NCI-H446 (cell line): ENCODE data around the gene PGD.
"Not testable (repeated sequence)": the region's sequence is repeated elsewhere in the genome, so short reads cannot be mapped to it uniquely, and the experiment has no call there.

Source experiments
- DNase-seq, 2 experiments: peaks; one replicate each; lab custom pipeline; 2025; lab: John Stamatoyannopoulos, UW

Gene PGD

GRCh38 chr1:10399444-10399941 is 629 bp downstream of the PGD start:
- no peak for DNase-seq

DNA sequence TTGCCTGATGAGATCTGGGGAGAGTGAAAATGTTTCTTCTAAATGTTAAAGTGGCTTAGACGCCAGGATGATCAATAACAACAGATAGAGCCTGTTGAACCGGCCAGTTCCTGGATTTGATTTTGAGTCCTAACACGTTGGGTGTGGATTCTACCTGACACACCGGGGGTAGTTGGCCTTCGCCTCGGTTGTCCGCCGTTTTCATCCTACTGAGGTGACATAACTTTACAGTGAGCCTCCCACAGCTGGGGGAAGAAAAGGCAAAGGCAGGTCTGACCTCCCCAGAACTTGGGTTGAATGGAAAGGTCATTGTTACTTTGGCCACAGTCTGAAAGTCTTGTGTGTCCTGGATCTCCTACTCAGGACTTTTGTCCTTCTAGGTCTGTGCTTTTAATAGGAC is 1.1 kb downstream of the PGD start:
- DNase-seq, result no peak

GRCh38 chr1:10401281-10401680 is 2.4 kb downstream of the PGD start:
- DNase-seq, result no peak

GRCh38 chr1:10402729-10403274 is 3.9 kb downstream of the PGD start:
- no peak for DNase-seq

DNA sequence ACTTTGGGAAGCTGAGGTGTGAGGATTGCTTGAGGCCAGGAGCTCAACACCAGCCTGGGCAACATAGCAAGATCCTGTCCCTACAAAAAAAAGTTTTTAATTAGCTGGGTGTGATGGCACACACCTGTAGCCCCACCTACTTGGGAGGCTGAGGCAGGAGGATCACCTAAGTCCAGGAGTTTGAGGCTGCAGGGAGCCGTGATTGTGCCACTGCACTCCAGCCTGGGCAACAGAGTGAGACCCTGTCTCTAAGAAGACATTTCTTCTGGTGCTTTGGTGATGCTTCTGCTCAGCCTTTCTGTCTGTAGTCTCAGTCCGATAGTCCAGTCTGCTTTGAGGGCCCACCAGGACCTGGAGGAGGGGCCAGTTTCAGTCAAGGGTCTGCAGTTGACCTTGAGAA is 8.3 kb downstream of the PGD start:
- no peak for DNase-seq

DNA sequence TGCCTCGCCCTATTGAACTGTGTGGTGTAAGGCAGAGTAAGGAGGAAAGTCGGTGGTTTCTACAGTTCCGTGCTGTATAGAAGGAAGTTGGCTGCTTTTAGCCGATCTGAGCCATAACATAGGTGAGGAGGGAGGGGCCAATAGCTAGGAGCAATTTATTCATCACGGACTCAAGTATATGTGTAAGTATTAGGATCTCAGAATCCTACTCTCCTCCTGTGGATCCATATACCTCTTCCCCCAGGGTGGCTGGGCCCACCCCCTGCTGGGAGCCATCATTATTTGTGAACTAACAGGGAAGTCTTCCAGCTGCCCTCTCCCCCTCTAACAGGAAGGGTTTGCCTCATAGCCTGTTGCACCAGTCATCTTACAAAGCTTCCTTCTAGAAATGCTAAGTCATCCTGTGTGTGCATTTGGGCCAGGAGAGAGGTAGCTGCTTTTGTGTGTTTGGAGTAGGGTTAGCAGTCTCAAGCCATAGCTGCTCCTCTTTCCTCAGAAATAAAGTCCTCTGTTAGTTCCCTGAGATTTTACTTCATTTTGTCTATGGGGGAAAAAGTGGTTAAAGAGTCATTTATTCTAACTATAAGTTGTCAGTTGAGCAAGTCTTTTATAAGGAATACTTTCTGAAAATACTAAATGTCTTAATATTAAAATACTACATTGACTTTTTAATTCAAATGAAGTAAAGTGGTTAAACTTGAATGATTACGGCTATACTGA is 16.5 kb downstream of the PGD start:
- DNase-seq, result no peak

GRCh38 chr1:10415967-10416366 is 17.1 kb downstream of the PGD start:
- DNase-seq, result not testable (repeated sequence)

DNA sequence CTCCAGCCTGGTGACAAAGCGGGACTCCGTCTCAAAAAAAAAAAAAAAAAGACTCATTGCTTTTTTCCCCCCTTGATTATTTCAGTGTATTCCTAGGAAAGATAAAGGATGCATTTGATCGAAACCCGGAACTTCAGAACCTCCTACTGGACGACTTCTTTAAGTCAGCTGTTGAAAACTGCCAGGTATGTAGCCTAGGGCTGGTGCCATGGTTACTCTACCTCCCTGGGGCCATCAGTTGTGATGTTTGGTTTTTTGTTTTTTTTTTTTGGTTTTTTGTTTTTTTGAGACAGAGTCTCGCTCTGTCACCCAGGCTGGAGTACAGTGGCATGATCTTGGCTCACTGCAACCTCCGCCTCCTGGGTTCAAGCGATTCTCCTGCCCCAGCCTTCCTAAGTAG is 19.9 kb downstream of the PGD start:
- not testable (repeated sequence) for DNase-seq

DNA sequence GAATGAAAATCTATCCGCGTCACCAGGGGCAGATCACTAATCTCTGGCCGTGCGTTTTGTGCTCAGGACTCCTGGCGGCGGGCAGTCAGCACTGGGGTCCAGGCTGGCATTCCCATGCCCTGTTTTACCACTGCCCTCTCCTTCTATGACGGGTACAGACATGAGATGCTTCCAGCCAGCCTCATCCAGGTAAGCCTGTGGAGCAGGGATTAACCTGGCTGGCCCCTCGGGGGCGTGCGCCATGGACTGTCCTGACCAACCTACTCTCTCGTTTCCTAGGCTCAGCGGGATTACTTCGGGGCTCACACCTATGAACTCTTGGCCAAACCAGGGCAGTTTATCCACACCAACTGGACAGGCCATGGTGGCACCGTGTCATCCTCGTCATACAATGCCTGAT is 20.5 kb downstream of the PGD start:
- DNase-seq, result no peak

DNA sequence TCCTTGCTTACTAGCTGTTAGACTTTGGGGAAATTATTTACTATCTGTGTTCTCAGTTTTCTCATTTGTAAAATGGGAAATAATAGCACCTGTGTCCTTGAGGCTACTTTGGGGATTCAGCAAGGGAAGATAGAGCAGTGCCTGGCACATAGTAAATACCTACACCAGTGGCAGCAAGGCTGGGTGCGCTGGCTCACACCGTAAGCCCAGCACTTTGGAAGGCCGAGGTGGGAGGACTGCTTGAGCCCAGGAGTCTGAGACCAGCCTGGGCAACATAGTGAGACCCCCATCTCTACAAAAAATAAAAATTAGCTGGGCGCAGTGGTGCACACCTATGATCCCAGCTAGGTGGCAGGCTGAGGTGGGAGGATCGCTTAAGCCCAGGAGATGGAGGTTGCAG is 22.8 kb downstream of the PGD start:
- DNase-seq, result no peak

GRCh38 chr1:10424034-10424433 is 25.2 kb downstream of the PGD start:
- DNase-seq, result peak in 1 of 2 experiments; percentile 66

- no peak for DNase-seq
These were observed 25.8 kb downstream of the PGD start for GRCh38 chr1:10424651-10425050.

DNA sequence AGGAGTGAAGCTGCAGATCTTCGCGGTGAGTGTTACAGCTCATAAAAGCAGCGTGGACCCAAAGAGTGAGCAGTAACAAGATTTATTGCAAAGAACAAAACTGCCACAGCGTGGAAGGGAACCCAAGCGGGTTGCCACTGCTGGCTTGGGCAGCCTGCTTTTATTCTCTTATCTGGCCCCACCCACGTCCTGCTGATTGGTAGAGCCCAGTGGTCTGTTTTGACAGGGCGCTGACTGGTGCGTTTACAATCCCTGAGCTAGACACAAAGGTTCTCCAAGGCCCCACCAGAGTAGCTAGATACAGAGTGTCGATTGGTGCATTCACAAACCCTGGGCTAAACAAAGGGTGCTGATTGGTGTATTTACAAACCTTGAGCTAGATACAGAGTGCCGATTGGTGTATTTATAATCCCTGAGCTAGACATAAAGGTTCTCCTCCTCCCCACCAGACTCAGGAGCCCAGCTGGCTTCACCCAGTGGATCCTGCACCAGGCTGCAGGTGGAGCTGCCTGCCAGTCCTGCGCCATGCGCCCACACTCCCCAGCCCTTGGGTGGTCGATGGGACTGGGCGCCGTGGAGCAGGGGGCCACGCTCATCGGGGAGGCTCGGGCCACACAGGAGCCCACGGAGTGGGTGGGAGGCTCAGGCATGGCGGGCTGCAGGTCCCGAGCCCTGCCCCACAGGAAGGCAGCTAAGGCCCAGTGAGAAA is 27.1 kb downstream of the PGD start:
- not testable (repeated sequence) for DNase-seq

- DNase-seq, result not testable (repeated sequence)
These were observed 27.6 kb downstream of the PGD start for GRCh38 chr1:10426535-10426848.

GRCh38 chr1:10428984-10429383 is 30.1 kb downstream of the PGD start:
- DNase-seq, result no peak

GRCh38 chr1:10429868-10430215 is 31.0 kb downstream of the PGD start:
- no peak for DNase-seq

DNA sequence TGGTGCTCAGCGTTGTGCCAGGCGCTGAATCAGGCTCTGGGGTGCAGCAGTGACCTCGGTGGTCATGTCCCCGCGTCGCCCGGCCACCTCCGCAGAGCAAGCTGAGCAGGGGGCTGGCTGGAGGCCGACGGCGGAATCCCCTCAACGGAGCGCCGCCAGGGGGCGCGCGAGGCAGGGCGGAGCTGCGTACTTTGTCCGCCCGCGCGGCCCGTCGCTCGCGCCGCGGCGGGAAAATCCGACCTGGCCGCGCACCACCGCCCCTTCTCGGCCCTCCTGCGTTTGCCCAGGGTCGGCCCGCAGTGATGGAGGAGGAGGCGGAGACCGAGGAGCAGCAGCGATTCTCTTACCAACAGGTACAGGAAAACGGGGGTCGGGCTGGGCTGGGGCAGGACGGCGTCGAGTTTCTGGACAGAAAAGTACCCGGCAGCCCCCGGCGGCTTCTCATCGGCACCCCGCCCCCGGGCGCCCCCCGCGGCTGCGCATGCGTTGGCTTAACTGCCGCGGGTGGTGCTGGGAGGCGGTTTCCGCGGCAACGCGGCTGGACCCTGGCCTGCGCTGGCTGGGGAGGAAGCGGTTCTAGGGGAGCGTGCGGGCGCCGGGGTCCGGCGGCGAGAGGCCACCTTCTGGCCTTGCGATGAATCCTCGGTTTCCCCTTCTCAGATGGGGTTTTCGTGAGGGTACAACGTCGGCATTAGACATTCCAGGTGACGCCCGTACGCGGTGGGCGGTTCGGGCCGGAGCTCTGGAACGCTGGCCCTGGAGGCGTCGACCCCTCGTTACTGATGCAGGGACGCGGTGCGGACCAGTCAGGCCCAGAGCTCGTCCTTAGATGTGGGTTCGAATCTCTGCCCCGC is 31.6 kb downstream of the PGD start, which contains the start of gene CENPS:
Gene CENPS, plus strand, starts transcription at position 218 of the 854 bp plus-strand sequence. Its CDS starts 85 bp downstream, at position 303.
- DNase-seq, result peak; percentile 94 to 97

DNA sequence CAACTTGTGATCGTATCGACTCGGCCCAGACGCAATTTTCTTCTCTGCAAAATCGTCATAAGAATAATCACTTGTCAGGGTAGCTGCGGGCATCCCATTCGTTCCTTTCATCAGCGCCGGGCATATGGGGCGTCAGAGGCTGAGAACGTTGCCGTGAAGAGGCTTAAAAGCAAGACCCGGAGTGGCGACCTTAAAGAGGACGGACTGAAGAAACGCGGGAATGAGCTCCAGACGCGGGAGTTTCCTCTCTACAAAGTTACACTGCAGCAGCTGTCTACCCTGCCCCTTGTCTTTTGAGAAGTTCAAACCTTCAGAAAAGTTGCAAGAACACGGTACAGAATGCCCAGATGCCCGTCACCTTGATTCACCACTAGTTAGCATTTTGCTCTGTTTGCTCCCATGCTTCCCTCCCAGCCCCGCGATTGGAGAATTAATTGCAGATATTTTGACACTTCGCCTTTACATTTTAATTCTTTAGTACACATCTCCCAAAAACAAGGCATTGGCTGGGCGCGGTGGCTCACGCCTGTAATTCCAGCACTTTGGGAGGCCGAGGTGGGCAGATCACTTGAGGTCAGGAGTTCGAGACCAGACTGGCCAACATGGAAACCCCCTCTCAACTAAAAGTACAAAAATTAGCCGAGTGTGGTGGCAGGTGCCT is 32.3 kb downstream of the PGD start:
- peak in 1 of 2 experiments; percentile 20 for DNase-seq

DNA sequence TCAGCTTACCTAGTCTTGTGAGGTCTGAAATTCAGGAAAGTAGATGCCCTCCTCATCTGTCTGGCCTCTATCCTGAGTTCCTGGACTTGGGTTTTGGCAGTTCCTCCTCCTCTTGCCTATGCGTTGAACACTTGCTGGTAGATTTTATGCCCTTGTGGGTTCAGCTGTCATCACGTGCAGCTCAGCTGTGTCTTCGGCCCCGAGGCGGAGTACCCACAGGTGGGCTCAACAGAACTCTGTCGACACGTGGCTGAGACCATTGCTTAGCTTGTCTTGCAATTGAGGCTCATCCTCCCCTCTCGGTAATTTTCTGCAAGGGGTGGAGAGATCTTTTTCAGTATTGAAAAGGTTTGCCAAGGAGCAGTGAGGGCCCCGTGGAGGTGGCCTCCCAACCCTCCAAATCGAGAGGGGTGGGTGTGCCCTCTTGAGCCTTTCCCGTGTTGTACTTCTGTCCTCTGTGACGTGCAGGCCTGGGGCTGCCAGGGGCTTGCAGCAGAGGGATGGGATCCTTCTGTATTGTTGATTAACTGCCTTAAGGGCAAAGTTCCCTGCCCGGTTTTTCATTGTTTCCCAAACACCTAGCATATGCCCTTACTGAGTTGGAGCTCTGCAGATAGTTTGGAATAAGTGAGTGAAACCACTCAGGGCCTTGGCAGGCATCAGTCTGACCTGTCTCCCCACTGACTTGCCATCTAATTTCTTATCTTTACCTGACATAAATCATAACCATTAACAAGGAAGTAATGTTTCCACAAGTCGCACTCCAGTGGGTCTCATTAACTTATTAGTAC is 34.2 kb downstream of the PGD start:
- DNase-seq, result no peak

GRCh38 chr1:10433790-10434189 is 34.9 kb downstream of the PGD start:
- no peak for DNase-seq

- no peak for DNase-seq
These were observed 35.7 kb downstream of the PGD start for GRCh38 chr1:10434590-10434989.
